Esophagus squamous epithelium (tissue), 4 donors: ENCODE results near the gene SEMA4D.

Experiments
- CTCF ChIP-seq, 6 experiments: fragments of 450-650 bp in 4 of 6; fragments of 200-600 bp in 2 of 6; sonication (generic) in 2 of 6; IDR thresholded peaks; one replicate each; pipeline ENCODE4 v1.5.1; 2016 to 2019; ENCODE audit warnings: antibody characterized with exemption in 6 of 6, mild to moderate bottlenecking in 4 of 6, moderate library complexity in 4 of 6
- POLR2A ChIP-seq, 4 donors: fragments of 450-650 bp; IDR thresholded peaks; one replicate each; pipeline ENCODE4 v1.6.1; 2017; ENCODE audit warnings: antibody characterized with exemption in 4 of 4, mild to moderate bottlenecking in 4 of 4, moderate library complexity in 3 of 4

GRCh38 chr9:89330513-89330912, 167.4 kb downstream of the SEMA4D start:
- TF ChIP-seq CTCF (IDR thresholded peaks at IDR 0.05): no peak
- no peak for TF ChIP-seq POLR2A (IDR thresholded peaks at IDR 0.05)
